Measurements from ENCODE around the gene OR6C75. TPM values are rescaled to one million over a fixed set of nuclear protein-coding genes. Genes with fewer than 3 reads are reported as not detected.
"Not testable (repeated sequence)": the region's sequence is repeated elsewhere in the genome, so short reads cannot be mapped to it uniquely, and the experiment has no call there.

Gene OR6C75
- total RNA-seq, 1 experiment from 2014 or later = not detected

DNA sequence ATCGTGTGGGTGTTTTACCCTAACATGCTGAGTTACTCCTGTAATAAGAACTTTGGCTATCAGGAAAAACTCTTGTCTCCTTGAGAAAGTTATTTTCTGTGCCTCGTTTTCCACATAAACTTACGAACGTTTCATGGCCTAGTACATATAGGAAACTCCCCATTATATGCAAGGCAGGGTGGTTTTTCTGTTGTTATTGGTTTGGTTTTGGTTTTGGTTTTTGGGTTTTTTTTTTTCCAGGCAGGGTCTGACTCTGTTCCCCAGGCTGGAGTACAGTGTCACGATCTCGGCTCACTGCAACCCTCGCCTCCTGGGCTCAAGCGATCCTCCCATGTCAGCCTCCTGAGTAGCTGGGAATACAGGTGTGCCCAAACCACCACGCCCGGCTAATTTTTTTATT, 26.8 kb upstream of the OR6C75 start:
- no peaks in the 10 kb centered on the region for H3K4me1 Mint-ChIP-seq (ENCODE audit: low read depth, unreplicated experiment)
- peaks cover 28% of the 10 kb centered on the region for H3K27me3 Mint-ChIP-seq (ENCODE audit: unreplicated experiment)
- no peak overlapping the region for H3K27ac Mint-ChIP-seq (ENCODE audit: unreplicated experiment)
- H3K36me3 Mint-ChIP-seq (ENCODE audit: insufficient read depth, unreplicated experiment) = no peaks in the 10 kb centered on the region
- no peak for TF ChIP-seq CTCF (IDR thresholded peaks at IDR 0.05; ENCODE audit: unreplicated experiment)
- no peaks in the 10 kb centered on the region for H3K9me3 Mint-ChIP-seq (ENCODE audit: low read depth, unreplicated experiment)
- no TSS peak for BruUV-seq (replicated peaks)
- no peak overlapping the region for H3K4me3 Mint-ChIP-seq (ENCODE audit: low read depth, unreplicated experiment)
- DNase-seq = no peak
- intact Hi-C loops (cut with micrococcal nuclease; ENCODE audit: unreplicated experiment) = no loop called here
- CTCF ChIA-PET = no interaction called here

GRCh38 chr12:55355338-55355737, 7.4 kb upstream of the OR6C75 start:
- CTCF ChIA-PET; intact Hi-C loops (cut with micrococcal nuclease; ENCODE audit: unreplicated experiment); H3K4me3 Mint-ChIP-seq (ENCODE audit: low read depth, unreplicated experiment); H3K36me3 Mint-ChIP-seq (ENCODE audit: insufficient read depth, unreplicated experiment); H3K4me1 Mint-ChIP-seq (ENCODE audit: low read depth, unreplicated experiment); H3K9me3 Mint-ChIP-seq (ENCODE audit: low read depth, unreplicated experiment); BruUV-seq (replicated peaks); DNase-seq; H3K27ac Mint-ChIP-seq (ENCODE audit: unreplicated experiment): not testable (repeated sequence)
- H3K27me3 Mint-ChIP-seq (ENCODE audit: unreplicated experiment) = peaks cover 39% of the 10 kb centered on the region

- no TSS peak for BruUV-seq (replicated peaks)
- intact Hi-C loops (cut with micrococcal nuclease; ENCODE audit: unreplicated experiment) = no loop called here
- no peaks in the 10 kb centered on the region for H3K9me3 Mint-ChIP-seq (ENCODE audit: low read depth, unreplicated experiment)
- CTCF ChIA-PET = no interaction called here
- H3K36me3 Mint-ChIP-seq (ENCODE audit: insufficient read depth, unreplicated experiment) = no peaks in the 10 kb centered on the region
- peaks cover 18% of the 10 kb centered on the region for H3K27me3 Mint-ChIP-seq (ENCODE audit: unreplicated experiment)
- TF ChIP-seq CTCF (IDR thresholded peaks at IDR 0.05; ENCODE audit: unreplicated experiment) = no peak
- H3K4me3 Mint-ChIP-seq (ENCODE audit: low read depth, unreplicated experiment) = no peak overlapping the region
- no peak overlapping the region for H3K27ac Mint-ChIP-seq (ENCODE audit: unreplicated experiment)
- no peak for DNase-seq
- no peaks in the 10 kb centered on the region for H3K4me1 Mint-ChIP-seq (ENCODE audit: low read depth, unreplicated experiment)
These were observed 2.3 kb downstream of the OR6C75 start for GRCh38 chr12:55365086-55365485.

DNA sequence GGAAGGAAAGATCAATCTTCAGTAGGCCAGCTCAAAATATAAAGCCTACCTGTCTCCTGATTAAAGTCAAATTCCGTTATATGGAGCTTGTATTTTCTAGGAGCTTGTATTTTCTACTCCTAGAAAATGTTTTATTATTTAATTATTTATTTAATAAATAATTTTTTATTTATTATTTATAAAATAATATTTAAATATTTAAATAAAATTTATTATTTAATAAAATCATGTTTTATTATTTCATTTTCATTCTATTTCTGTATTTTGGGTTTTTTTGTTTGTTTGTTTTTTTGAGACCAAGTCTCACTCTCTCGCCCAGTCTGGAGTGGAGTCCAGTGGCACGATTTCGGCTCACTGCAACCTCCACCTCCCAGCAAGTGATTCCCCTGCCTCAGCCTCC, 9.7 kb downstream of the OR6C75 start:
- no peaks in the 10 kb centered on the region for H3K36me3 Mint-ChIP-seq (ENCODE audit: insufficient read depth, unreplicated experiment)

GRCh38 chr12:55385891-55386290, 23.1 kb downstream of the OR6C75 start:
- Mint-ChIP-seq H3K4me1 (ENCODE audit: low read depth, unreplicated experiment) (no peaks in the 10 kb centered on the region), H3K4me3 (ENCODE audit: low read depth, unreplicated experiment) (no peak overlapping the region), H3K27me3 (ENCODE audit: unreplicated experiment) (peaks cover 8% of the 10 kb centered on the region), H3K9me3 (ENCODE audit: low read depth, unreplicated experiment) (no peaks in the 10 kb centered on the region), H3K36me3 (ENCODE audit: insufficient read depth, unreplicated experiment) (no peaks in the 10 kb centered on the region), H3K27ac (ENCODE audit: unreplicated experiment) (no peak overlapping the region)
- CTCF ChIA-PET = no interaction called here
- no TSS peak for BruUV-seq (replicated peaks)
- DNase-seq = no peak
- intact Hi-C loops (cut with micrococcal nuclease; ENCODE audit: unreplicated experiment) = no loop called here
- no peak for TF ChIP-seq CTCF (IDR thresholded peaks at IDR 0.05; ENCODE audit: unreplicated experiment)

More for the DNA sequence above, 9.7 kb downstream of the OR6C75 start:
- Mint-ChIP-seq H3K9me3 (ENCODE audit: low read depth, unreplicated experiment) (no peaks in the 10 kb centered on the region), H3K27me3 (ENCODE audit: unreplicated experiment) (peaks cover 9% of the 10 kb centered on the region), H3K4me1 (ENCODE audit: low read depth, unreplicated experiment) (no peaks in the 10 kb centered on the region), H3K4me3 (ENCODE audit: low read depth, unreplicated experiment) (no peak overlapping the region), H3K27ac (ENCODE audit: unreplicated experiment) (no peak overlapping the region)
- no TSS peak for BruUV-seq (replicated peaks)
- intact Hi-C loops (cut with micrococcal nuclease; ENCODE audit: unreplicated experiment) = no loop called here
- CTCF ChIA-PET = no interaction called here
- TF ChIP-seq CTCF (IDR thresholded peaks at IDR 0.05; ENCODE audit: unreplicated experiment) = no peak
- DNase-seq = no peak

All from Calu3 (cell line).